ENCODE results near the gene BMPR1A.

Gene BMPR1A

DNA sequence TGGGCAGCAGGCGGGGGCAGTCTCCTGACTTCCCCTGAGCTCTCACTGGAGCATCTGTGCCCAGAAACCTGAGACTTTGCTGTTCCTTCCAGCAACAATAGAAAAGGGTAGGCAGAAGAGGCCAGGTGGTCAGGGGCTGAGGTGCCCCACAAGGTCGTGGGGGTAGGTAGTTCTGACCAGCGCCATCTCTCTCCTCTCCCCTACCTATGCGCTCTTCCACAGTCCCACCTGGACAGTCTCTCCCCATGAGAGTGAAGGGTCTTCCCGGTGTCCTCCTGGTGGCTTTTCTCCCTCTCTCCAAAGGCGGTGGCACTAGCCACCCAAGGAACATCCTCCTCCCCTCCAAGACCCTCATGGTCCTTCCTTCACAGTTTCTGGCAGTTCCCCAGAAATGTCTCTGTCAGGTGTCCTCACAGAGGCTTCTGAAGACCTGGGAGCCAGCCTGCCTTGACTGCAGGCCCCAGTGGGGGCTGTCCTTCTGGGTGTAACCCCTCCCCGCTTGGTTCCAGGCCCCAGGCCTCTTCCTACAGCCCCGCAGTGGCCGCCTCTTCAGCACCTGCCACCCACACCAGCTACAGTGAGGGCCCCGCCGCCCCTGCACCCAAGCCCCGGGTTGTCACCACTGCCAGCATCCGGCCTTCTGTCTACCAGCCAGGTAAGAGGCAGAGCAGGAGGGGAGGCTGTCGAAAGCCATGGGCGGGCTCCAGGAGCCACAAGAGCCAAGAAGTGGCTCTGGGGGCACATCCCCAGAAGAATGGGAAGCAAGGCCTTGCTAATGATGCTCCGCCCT is 46.8 kb upstream of the BMPR1A start:
- no peak overlapping the region for H4K8ac ChIP-seq (ENCODE audit: low read depth, low read length)
- H3K79me1 ChIP-seq (ENCODE audit: low read length): no peaks in the 10 kb centered on the region
- no peak overlapping the region for H3K23ac ChIP-seq (ENCODE audit: low read length)
- H3K4ac ChIP-seq (ENCODE audit: low read depth, low read length): no peak overlapping the region
- H3K4me3 ChIP-seq (ENCODE audit: low read length): no peak overlapping the region
- H2AK5ac ChIP-seq (ENCODE audit: low read length): peak overlapping the region; percentile 90
- peak overlapping the region; percentile 69 for H3K56ac ChIP-seq (ENCODE audit: low read length)
- H3K79me2 ChIP-seq (ENCODE audit: control insufficient read depth, insufficient read depth, low read length): no peaks in the 10 kb centered on the region
- WGBS (ENCODE audit: extremely low coverage, insufficient coverage, low lambda C conversion rate): no CpG with 5 or more reads among the region's 16 CpGs
- no peak overlapping the region for H2BK120ac ChIP-seq (ENCODE audit: low read depth, low read length)
- H3K18ac ChIP-seq (ENCODE audit: low read length): no peak overlapping the region
- no peak overlapping the region for H4K5ac ChIP-seq (ENCODE audit: low read length)
- H3K27ac ChIP-seq (ENCODE audit: low read depth, low read length): no peak overlapping the region
- H3K4me2 ChIP-seq (ENCODE audit: low read length): no peak overlapping the region
- H3K27me3 ChIP-seq (ENCODE audit: insufficient read depth, low read length, poor library complexity): no peaks in the 10 kb centered on the region
- no peak for DNase-seq
- peaks cover 12% of the 10 kb centered on the region for H3K4me1 ChIP-seq (ENCODE audit: control insufficient read depth, low read depth, low read length)
- no peak overlapping the region for H3K9ac ChIP-seq (ENCODE audit: low read length)
- no peak overlapping the region for H2BK15ac ChIP-seq (replicated peaks; ENCODE audit: low read depth)
- no peaks in the 10 kb centered on the region for H3K36me3 ChIP-seq (ENCODE audit: control insufficient read depth, insufficient read depth, low read length)
- H2BK5ac ChIP-seq (ENCODE audit: low read length): no peak overlapping the region

DNA sequence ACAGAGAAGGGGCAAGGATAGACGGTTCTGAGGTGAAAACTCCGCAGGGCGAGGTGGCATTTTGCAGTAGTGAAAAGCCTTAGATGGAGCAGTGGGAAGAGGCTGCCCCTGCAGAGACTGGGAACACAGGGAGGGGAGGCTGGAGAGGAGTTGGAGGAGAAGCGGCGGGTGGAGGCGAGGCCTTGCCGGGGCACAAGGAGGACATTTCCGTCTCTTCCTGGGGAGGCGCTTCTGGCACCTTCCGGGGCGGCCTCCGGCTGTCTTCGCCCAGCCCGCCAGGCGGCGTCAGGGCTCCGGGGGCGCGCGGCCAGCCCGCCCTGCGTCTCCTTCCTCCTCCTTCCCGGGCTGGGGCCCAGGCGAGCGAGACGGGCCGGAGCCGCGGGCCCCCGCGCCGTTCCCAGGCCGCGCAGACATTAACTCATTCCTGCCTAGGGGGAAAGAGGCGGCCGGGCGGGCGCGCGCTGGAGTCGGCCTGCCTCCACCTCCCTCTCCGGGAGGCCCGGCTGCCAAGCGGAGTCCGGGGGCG is 45.4 kb upstream of the BMPR1A start:
- no CpG with 5 or more reads among the region's 46 CpGs for WGBS (ENCODE audit: extremely low coverage, insufficient coverage, low lambda C conversion rate)
- Histone ChIP-seq H3K36me3 (ENCODE audit: control insufficient read depth, insufficient read depth, low read length) (no peaks in the 10 kb centered on the region), H3K56ac (ENCODE audit: low read length) (peak overlapping the region; percentile 95), H3K4me3 (ENCODE audit: low read length) (peak overlapping the region; percentile 22), H4K5ac (ENCODE audit: low read length) (peak overlapping the region; percentile 59), H2BK15ac (replicated peaks; ENCODE audit: low read depth) (no peak overlapping the region), H2BK5ac (ENCODE audit: low read length) (peak overlapping the region; percentile 83), H3K27ac (ENCODE audit: low read depth, low read length) (peak overlapping the region; percentile 93), H2AK5ac (ENCODE audit: low read length) (peak overlapping the region; percentile 93), H4K8ac (ENCODE audit: low read depth, low read length) (peak overlapping the region; percentile 59), H3K4me1 (ENCODE audit: control insufficient read depth, low read depth, low read length) (peaks cover 13% of the 10 kb centered on the region), H2BK120ac (ENCODE audit: low read depth, low read length) (peak overlapping the region; percentile 51), H3K79me1 (ENCODE audit: low read length) (no peaks in the 10 kb centered on the region), H3K9ac (ENCODE audit: low read length) (peak overlapping the region; percentile 85), H3K79me2 (ENCODE audit: control insufficient read depth, insufficient read depth, low read length) (no peaks in the 10 kb centered on the region), H3K23ac (ENCODE audit: low read length) (peak overlapping the region; percentile 95), H3K27me3 (ENCODE audit: insufficient read depth, low read length, poor library complexity) (no peaks in the 10 kb centered on the region), H3K4ac (ENCODE audit: low read depth, low read length) (peak overlapping the region; percentile 81), H3K18ac (ENCODE audit: low read length) (peak overlapping the region; percentile 94), H3K4me2 (ENCODE audit: low read length) (peak overlapping the region; percentile 44)
- DNase-seq: peak; percentile 96

DNA sequence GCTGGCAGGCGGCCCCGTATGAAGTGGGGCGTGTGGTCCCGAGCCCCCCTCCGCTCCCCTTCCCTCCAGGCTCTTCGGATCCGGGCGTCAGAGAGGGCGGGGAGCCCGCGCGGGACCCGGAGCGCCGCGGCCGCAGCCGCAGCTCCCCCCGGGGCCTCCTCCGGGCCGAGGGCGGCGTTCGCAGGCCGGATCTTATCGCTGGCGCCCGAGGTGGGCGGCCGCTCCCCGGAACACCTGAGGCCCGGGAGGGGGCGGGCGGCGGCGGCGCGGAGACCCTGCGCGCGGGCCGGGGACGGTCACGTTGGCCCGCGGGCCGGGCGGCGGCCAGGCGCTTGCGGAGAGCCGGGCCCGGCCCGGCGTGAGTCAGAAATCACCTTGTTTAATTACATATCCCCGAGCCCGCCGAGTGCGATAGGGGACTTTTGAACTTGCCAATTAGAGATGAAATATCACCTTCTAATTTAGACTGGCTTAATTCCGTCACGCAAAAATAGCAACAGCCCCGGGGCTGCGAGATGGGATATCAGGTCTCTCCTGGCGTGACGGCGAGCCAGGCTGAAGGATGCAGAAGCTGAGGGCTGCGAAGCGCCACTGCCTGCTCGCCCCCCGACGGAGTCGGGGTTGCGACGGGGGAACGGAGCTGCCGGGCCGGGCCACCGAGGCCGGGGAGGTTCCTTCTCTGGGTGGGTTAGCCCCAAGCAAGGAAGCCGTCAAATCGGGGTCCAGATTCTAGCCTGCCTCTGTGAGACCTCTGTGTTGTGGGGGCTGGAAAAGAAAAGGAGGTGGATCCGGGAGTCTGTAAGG is 44.7 kb upstream of the BMPR1A start:
- Histone ChIP-seq H2AK5ac (ENCODE audit: low read length) (no peak overlapping the region), H4K8ac (ENCODE audit: low read depth, low read length) (peak overlapping the region; percentile 59), H3K23ac (ENCODE audit: low read length) (peak overlapping the region; percentile 95), H3K36me3 (ENCODE audit: control insufficient read depth, insufficient read depth, low read length) (no peaks in the 10 kb centered on the region), H3K9ac (ENCODE audit: low read length) (peak overlapping the region; percentile 85), H3K79me1 (ENCODE audit: low read length) (no peaks in the 10 kb centered on the region), H3K4ac (ENCODE audit: low read depth, low read length) (peak overlapping the region; percentile 81), H3K18ac (ENCODE audit: low read length) (peak overlapping the region; percentile 94), H2BK15ac (replicated peaks; ENCODE audit: low read depth) (no peak overlapping the region), H3K4me3 (ENCODE audit: low read length) (peak overlapping the region; percentile 51), H2BK5ac (ENCODE audit: low read length) (peak overlapping the region; percentile 74), H2BK120ac (ENCODE audit: low read depth, low read length) (peak overlapping the region; percentile 51), H3K4me2 (ENCODE audit: low read length) (peak overlapping the region; percentile 85), H4K5ac (ENCODE audit: low read length) (no peak overlapping the region), H3K4me1 (ENCODE audit: control insufficient read depth, low read depth, low read length) (peaks cover 13% of the 10 kb centered on the region), H3K27ac (ENCODE audit: low read depth, low read length) (peak overlapping the region; percentile 93), H3K27me3 (ENCODE audit: insufficient read depth, low read length, poor library complexity) (no peaks in the 10 kb centered on the region), H3K56ac (ENCODE audit: low read length) (peak overlapping the region; percentile 95), H3K79me2 (ENCODE audit: control insufficient read depth, insufficient read depth, low read length) (no peaks in the 10 kb centered on the region)
- DNase-seq: peak; percentile 76
- no CpG with 5 or more reads among the region's 82 CpGs for WGBS (ENCODE audit: extremely low coverage, insufficient coverage, low lambda C conversion rate)

DNA sequence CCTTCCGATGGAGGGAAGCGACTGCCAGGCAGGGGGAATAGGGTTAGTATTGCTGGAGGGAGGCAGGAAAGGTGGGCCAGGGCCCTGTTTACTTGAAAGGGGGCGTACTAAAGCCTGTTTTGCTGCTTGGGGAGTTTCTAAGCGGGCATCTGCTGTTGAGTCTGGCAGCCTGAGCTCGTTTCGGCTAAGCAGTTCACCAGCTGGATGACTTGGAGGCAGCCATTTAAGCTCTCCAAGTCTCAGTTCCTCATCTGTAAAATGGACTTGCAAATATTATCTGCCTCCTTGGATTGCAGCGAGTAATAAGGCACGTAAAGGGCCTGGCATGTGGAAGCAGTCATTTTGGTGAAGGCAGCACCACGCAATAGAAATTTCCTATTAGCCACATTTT is 44.1 kb upstream of the BMPR1A start:
- H2BK5ac ChIP-seq (ENCODE audit: low read length): peak overlapping the region; percentile 74
- no peak overlapping the region for H2BK15ac ChIP-seq (replicated peaks; ENCODE audit: low read depth)
- no peak overlapping the region for H2BK120ac ChIP-seq (ENCODE audit: low read depth, low read length)
- H3K4me2 ChIP-seq (ENCODE audit: low read length): peak overlapping the region; percentile 85
- H4K8ac ChIP-seq (ENCODE audit: low read depth, low read length): no peak overlapping the region
- H3K27me3 ChIP-seq (ENCODE audit: insufficient read depth, low read length, poor library complexity): no peaks in the 10 kb centered on the region
- H3K18ac ChIP-seq (ENCODE audit: low read length): peak overlapping the region; percentile 94
- peak; percentile 76 for DNase-seq
- H3K79me1 ChIP-seq (ENCODE audit: low read length): no peaks in the 10 kb centered on the region
- peak overlapping the region; percentile 93 for H3K27ac ChIP-seq (ENCODE audit: low read depth, low read length)
- no peak overlapping the region for H3K4ac ChIP-seq (ENCODE audit: low read depth, low read length)
- no peak overlapping the region for H4K5ac ChIP-seq (ENCODE audit: low read length)
- H3K9ac ChIP-seq (ENCODE audit: low read length): peak overlapping the region; percentile 85
- H3K4me3 ChIP-seq (ENCODE audit: low read length): peak overlapping the region; percentile 51
- H3K56ac ChIP-seq (ENCODE audit: low read length): peak overlapping the region; percentile 95
- no CpG with 5 or more reads among the region's 9 CpGs for WGBS (ENCODE audit: extremely low coverage, insufficient coverage, low lambda C conversion rate)
- H3K23ac ChIP-seq (ENCODE audit: low read length): peak overlapping the region; percentile 95
- H3K4me1 ChIP-seq (ENCODE audit: control insufficient read depth, low read depth, low read length): peaks cover 13% of the 10 kb centered on the region
- no peaks in the 10 kb centered on the region for H3K36me3 ChIP-seq (ENCODE audit: control insufficient read depth, insufficient read depth, low read length)
- H2AK5ac ChIP-seq (ENCODE audit: low read length): no peak overlapping the region
- no peaks in the 10 kb centered on the region for H3K79me2 ChIP-seq (ENCODE audit: control insufficient read depth, insufficient read depth, low read length)

- H2BK15ac ChIP-seq (replicated peaks; ENCODE audit: low read depth): no peak overlapping the region
- peak overlapping the region; percentile 3 for H3K9ac ChIP-seq (ENCODE audit: low read length)
- no peak overlapping the region for H3K4me3 ChIP-seq (ENCODE audit: low read length)
- H3K36me3 ChIP-seq (ENCODE audit: control insufficient read depth, insufficient read depth, low read length): no peaks in the 10 kb centered on the region
- no peak overlapping the region for H4K5ac ChIP-seq (ENCODE audit: low read length)
- H3K79me1 ChIP-seq (ENCODE audit: low read length): no peaks in the 10 kb centered on the region
- no peak for DNase-seq
- H3K56ac ChIP-seq (ENCODE audit: low read length): peak overlapping the region; percentile 45
- H4K8ac ChIP-seq (ENCODE audit: low read depth, low read length): no peak overlapping the region
- peaks cover 11% of the 10 kb centered on the region for H3K4me1 ChIP-seq (ENCODE audit: control insufficient read depth, low read depth, low read length)
- no CpG with 5 or more reads among the region's 6 CpGs for WGBS (ENCODE audit: extremely low coverage, insufficient coverage, low lambda C conversion rate)
- H3K4ac ChIP-seq (ENCODE audit: low read depth, low read length): no peak overlapping the region
- H3K27me3 ChIP-seq (ENCODE audit: insufficient read depth, low read length, poor library complexity): no peaks in the 10 kb centered on the region
- no peak overlapping the region for H2BK120ac ChIP-seq (ENCODE audit: low read depth, low read length)
- no peak overlapping the region for H3K23ac ChIP-seq (ENCODE audit: low read length)
- no peak overlapping the region for H2BK5ac ChIP-seq (ENCODE audit: low read length)
- no peak overlapping the region for H3K27ac ChIP-seq (ENCODE audit: low read depth, low read length)
- H2AK5ac ChIP-seq (ENCODE audit: low read length): no peak overlapping the region
- H3K4me2 ChIP-seq (ENCODE audit: low read length): no peak overlapping the region
- no peaks in the 10 kb centered on the region for H3K79me2 ChIP-seq (ENCODE audit: control insufficient read depth, insufficient read depth, low read length)
- no peak overlapping the region for H3K18ac ChIP-seq (ENCODE audit: low read length)
Measured at GRCh38 chr10:86715156-86715795, 41.1 kb upstream of the BMPR1A start.
